Epidermal melanocyte (primary cell): ENCODE results near the gene ESF1.

ENCODE experiments used
- DNase-seq: peaks from one replicate; pipeline ENCODE4 v3.0.0; 2011; ENCODE audit warnings: low spot score; ENCODE audit not compliant: insufficient read length

ESF1 gene

GRCh38 chr20:13681248-13682125 is 103.2 kb downstream of the ESF1 start:
- no peak for DNase-seq

- DNase-seq: no peak
Observed at GRCh38 chr20:13678944-13679343, 105.8 kb downstream of the ESF1 start.

- no peak for DNase-seq
Observed at GRCh38 chr20:13677241-13677640, 107.5 kb downstream of the ESF1 start.

GRCh38 chr20:13676682-13677081 is 108.0 kb downstream of the ESF1 start:
- DNase-seq: no peak

- DNase-seq: no peak
Observed at GRCh38 chr20:13672690-13673089, 112.0 kb downstream of the ESF1 start.

GRCh38 chr20:13671916-13672378 is 112.8 kb downstream of the ESF1 start:
- DNase-seq: no peak

GRCh38 chr20:13671512-13671911 is 113.2 kb downstream of the ESF1 start:
- no peak for DNase-seq

GRCh38 chr20:13670160-13670559 is 114.6 kb downstream of the ESF1 start:
- no peak for DNase-seq

GRCh38 chr20:13665709-13666395 is 118.9 kb downstream of the ESF1 start:
- DNase-seq: no peak
